NB4 (cell line): Measurements from ENCODE around the gene GLRB.
A peak's percentile ranks its signal among the peaks of the same experiment; 100 is the strongest.

Experiments
- CTCF ChIP-seq: IDR thresholded peaks from one replicate; pipeline ENCODE4 v1.5.1; 2012; ENCODE audit warnings: low read depth, low read length
- MAX ChIP-seq: IDR thresholded peaks from 2 replicates; pipeline ENCODE4 v1.6.1; 2011; ENCODE audit warnings: low read depth, low read length
- MYC ChIP-seq: IDR thresholded peaks from 2 replicates; pipeline ENCODE4 v1.6.1; 2011; ENCODE audit warnings: low read depth, low read length
- POLR2A ChIP-seq: IDR thresholded peaks from 2 replicates; pipeline ENCODE4 v1.6.1; 2011; ENCODE audit warnings: mild to moderate bottlenecking; ENCODE audit not compliant: insufficient read length; ENCODE audit errors: extremely low read depth

- TF ChIP-seq MAX (no peak), CTCF (peak; percentile 36), POLR2A (no peak), MYC (no peak)
Measured at GRCh38 chr4:157045507-157046127, 30.3 kb upstream of the GLRB start.
